Measurements from ENCODE around the gene PLIN4. TPM values are rescaled to one million over a fixed set of nuclear protein-coding genes. Genes with fewer than 3 reads are reported as not detected.

The PLIN4 gene
- total RNA-seq, 1 donor from 2014 or later: 0.27 TPM

DNA sequence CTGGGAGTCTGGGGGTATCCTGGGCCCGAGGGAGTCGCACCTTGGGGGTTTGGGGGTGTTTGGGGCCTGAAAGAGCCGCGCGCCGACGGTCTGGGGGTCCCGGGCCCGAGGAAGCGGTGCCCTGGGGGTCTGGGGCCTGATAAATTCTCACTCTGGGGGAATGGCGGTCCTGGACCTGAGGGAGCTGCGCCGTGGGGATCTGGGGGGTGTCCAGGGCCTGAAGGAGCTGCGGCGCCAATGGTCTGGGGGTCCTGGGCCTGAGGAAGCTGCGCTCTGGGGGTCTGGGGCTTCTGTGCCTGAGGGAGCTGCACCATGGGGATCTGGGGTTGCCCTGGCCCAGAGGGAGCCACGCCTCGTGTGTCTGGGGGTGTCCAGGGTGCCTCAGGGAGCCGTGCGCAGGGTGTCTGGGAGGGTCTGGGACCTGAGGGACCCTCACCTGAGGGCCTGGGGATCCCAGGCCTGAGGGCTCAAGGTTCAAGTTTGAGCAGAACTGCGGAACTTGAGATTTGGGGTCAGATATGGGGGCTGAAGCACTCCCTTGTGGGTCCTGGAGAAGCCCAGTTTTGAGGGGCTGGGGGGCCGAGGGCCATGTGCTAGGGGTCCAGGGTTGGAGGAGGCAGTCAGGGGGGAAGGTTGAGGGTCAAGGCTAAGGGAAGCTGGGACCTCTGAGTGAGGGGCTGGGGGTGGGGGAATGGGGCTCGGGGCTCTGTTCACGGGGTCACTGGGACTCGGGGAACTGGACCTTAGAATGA lies 45.1 kb downstream of the PLIN4 start:
- TF ChIP-seq, protein P1, sequence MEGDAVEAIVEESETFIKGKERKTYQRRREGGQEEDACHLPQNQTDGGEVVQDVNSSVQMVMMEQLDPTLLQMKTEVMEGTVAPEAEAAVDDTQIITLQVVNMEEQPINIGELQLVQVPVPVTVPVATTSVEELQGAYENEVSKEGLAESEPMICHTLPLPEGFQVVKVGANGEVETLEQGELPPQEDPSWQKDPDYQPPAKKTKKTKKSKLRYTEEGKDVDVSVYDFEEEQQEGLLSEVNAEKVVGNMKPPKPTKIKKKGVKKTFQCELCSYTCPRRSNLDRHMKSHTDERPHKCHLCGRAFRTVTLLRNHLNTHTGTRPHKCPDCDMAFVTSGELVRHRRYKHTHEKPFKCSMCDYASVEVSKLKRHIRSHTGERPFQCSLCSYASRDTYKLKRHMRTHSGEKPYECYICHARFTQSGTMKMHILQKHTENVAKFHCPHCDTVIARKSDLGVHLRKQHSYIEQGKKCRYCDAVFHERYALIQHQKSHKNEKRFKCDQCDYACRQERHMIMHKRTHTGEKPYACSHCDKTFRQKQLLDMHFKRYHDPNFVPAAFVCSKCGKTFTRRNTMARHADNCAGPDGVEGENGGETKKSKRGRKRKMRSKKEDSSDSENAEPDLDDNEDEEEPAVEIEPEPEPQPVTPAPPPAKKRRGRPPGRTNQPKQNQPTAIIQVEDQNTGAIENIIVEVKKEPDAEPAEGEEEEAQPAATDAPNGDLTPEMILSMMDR (IDR thresholded peaks at IDR 0.05; ENCODE audit: partially characterized antibody, unreplicated experiment): no peak
- H3K27ac Mint-ChIP-seq (ENCODE audit: unreplicated experiment): peak overlapping the region; percentile 84
- peaks cover 5% of the 10 kb centered on the region for H3K27me3 Mint-ChIP-seq (ENCODE audit: unreplicated experiment)
- no peaks in the 10 kb centered on the region for H3K36me3 Mint-ChIP-seq (ENCODE audit: unreplicated experiment)
- H3K9me3 Mint-ChIP-seq (ENCODE audit: unreplicated experiment): peaks cover 7% of the 10 kb centered on the region
- DNase-seq: no peak
- peak overlapping the region; percentile 94 for H3K4me3 Mint-ChIP-seq (ENCODE audit: unreplicated experiment)
- H3K4me1 Mint-ChIP-seq (ENCODE audit: low read depth, unreplicated experiment): peaks cover 6% of the 10 kb centered on the region

- H3K9me3 Mint-ChIP-seq (ENCODE audit: unreplicated experiment): peaks cover 7% of the 10 kb centered on the region
- peaks cover 5% of the 10 kb centered on the region for H3K4me1 Mint-ChIP-seq (ENCODE audit: low read depth, unreplicated experiment)
- peaks cover 5% of the 10 kb centered on the region for H3K27me3 Mint-ChIP-seq (ENCODE audit: unreplicated experiment)
- peak; percentile 97 for DNase-seq
- peak within 1 kb of the TSS; percentile 94 for H3K4me3 Mint-ChIP-seq (ENCODE audit: unreplicated experiment)
- H3K27ac Mint-ChIP-seq (ENCODE audit: unreplicated experiment): peak within 1 kb of the TSS; percentile 84
- TF ChIP-seq, protein P1 (IDR thresholded peaks at IDR 0.05; ENCODE audit: partially characterized antibody, unreplicated experiment): no peak
- H3K36me3 Mint-ChIP-seq (ENCODE audit: unreplicated experiment): no peaks in the 10 kb centered on the region
Observed at GRCh38 chr19:4472174-4472974, 45.9 kb downstream of the PLIN4 start, which contains the start of gene HDGFL2. Gene HDGFL2, plus strand, starts transcription at chr19:4472297. Its CDS starts 54 bp downstream, at chr19:4472351.

- DNase-seq: peak; percentile 95
- H3K27me3 Mint-ChIP-seq (ENCODE audit: unreplicated experiment): peaks cover 5% of the 10 kb centered on the region
- H3K9me3 Mint-ChIP-seq (ENCODE audit: unreplicated experiment): peaks cover 7% of the 10 kb centered on the region
- TF ChIP-seq, protein P1 (IDR thresholded peaks at IDR 0.05; ENCODE audit: partially characterized antibody, unreplicated experiment): no peak
- H3K27ac Mint-ChIP-seq (ENCODE audit: unreplicated experiment): no peak overlapping the region
- no peaks in the 10 kb centered on the region for H3K36me3 Mint-ChIP-seq (ENCODE audit: unreplicated experiment)
- no peak overlapping the region for H3K4me3 Mint-ChIP-seq (ENCODE audit: unreplicated experiment)
- H3K4me1 Mint-ChIP-seq (ENCODE audit: low read depth, unreplicated experiment): peaks cover 4% of the 10 kb centered on the region
Observed at GRCh38 chr19:4471403-4472173, 46.7 kb downstream of the PLIN4 start.

- no peak overlapping the region for H3K27ac Mint-ChIP-seq (ENCODE audit: unreplicated experiment)
- no peaks in the 10 kb centered on the region for H3K4me1 Mint-ChIP-seq (ENCODE audit: low read depth, unreplicated experiment)
- no peaks in the 10 kb centered on the region for H3K27me3 Mint-ChIP-seq (ENCODE audit: unreplicated experiment)
- TF ChIP-seq, protein P1 (IDR thresholded peaks at IDR 0.05; ENCODE audit: partially characterized antibody, unreplicated experiment): no peak
- H3K36me3 Mint-ChIP-seq (ENCODE audit: unreplicated experiment): no peaks in the 10 kb centered on the region
- H3K9me3 Mint-ChIP-seq (ENCODE audit: unreplicated experiment): peaks cover 3% of the 10 kb centered on the region
- no peak overlapping the region for H3K4me3 Mint-ChIP-seq (ENCODE audit: unreplicated experiment)
- no peak for DNase-seq
Observed at GRCh38 chr19:4467835-4468234, 50.5 kb downstream of the PLIN4 start.

Measured in glutamatergic neuron (in vitro differentiated cells).